ENCODE data around the gene CCDC9B.

The CCDC9B gene

DNA sequence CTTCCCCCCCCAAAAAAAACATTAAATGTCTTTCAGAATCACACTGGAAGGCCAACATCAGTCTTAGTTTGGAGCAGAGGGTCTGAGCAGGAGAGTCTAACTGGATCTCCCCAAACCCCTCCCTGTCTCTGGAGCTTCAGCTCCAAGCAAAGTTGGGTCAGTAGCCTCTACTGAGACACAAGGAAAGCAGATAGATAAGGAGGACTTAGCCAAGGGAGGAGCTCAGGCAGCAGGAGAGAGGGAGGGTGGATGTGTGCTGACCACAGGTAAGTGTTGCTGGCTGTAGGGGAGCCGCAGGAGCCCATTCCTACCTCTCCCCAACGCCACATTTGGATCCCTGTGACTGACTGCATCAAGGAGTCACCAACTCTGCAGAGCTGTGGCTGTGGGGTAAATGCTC is 40.0 kb downstream of the CCDC9B start:
- no peak overlapping the region for H3K27ac ChIP-seq
- TF ChIP-seq, protein P1, sequence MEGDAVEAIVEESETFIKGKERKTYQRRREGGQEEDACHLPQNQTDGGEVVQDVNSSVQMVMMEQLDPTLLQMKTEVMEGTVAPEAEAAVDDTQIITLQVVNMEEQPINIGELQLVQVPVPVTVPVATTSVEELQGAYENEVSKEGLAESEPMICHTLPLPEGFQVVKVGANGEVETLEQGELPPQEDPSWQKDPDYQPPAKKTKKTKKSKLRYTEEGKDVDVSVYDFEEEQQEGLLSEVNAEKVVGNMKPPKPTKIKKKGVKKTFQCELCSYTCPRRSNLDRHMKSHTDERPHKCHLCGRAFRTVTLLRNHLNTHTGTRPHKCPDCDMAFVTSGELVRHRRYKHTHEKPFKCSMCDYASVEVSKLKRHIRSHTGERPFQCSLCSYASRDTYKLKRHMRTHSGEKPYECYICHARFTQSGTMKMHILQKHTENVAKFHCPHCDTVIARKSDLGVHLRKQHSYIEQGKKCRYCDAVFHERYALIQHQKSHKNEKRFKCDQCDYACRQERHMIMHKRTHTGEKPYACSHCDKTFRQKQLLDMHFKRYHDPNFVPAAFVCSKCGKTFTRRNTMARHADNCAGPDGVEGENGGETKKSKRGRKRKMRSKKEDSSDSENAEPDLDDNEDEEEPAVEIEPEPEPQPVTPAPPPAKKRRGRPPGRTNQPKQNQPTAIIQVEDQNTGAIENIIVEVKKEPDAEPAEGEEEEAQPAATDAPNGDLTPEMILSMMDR (conservative IDR thresholded peaks at IDR 0.05), result no peak

DNA sequence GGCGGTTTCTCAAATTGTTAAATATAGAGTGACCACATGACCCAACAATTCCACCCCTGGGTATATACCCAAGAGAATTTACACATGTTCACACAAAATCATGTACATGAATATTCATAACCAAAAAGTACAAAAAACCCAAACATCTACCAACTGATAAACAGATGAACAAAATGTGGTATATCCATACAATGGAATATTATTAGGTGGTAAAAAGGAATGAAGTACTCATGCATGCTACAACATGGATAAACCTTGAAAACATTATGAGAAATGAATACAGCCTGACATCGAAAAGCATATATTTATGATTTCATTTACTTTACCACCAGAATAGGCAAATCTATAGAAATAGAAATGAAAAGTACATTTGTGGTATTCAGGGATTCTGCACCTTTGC is 40.4 kb downstream of the CCDC9B start:
- TF ChIP-seq, protein P1 (conservative IDR thresholded peaks at IDR 0.05), result no peak
- no peak overlapping the region for H3K27ac ChIP-seq

DNA sequence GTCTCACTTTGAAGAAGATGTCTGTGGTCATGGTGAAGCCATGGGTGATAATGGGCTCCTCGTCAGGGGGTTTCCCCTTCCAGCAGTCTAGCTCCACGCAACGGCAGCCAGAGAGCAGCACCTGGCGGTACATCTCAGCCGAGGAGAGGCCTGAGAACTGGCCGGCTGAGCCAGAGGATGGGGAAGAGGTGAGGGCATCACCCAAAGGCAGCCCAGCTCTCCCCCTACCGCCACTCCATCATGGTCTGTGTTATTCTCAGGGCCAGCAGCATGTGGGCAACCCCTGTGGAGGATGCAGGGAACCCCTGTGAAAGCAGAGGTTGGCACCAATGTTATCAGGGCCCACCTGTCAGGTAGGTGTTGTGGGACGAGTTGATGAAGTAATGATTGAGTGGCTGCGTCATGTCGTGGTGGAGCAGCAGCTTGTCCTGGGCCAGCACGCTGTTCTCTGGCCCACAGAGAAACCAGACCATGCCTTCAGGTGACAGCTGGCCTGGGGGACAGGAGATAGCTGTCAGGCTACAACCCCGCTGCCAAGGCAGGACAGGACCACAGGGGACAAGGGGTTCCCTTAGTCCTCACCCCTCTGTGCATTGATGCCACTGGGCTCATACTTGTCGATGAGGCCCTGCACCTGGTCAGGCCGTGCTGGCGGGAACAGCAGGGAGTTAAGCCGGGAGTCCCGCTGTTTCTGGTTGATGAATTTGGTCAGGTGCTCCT is 42.4 kb downstream of the CCDC9B start:
- no peak overlapping the region for H3K27ac ChIP-seq
- TF ChIP-seq, protein P1 (conservative IDR thresholded peaks at IDR 0.05), result no peak

DNA sequence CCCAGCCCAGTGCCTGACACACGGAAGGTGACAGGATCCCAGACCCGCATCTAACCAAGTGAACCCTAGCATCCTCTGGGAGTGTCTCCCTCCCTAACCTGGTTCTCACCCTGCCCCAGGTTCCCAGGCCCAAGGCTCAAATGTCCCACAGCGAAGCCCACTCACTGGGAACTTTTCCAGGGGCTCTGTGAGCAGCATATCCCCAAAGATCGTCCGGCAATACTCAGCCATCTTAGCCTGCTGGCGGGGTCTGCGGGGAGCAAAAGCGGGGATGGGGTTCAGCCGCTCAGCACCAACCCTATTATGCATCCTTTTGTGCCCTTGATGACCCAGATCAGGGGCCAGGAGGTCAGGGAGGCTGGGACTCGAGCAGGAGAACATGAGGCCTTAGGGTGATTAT is 43.4 kb downstream of the CCDC9B start:
- TF ChIP-seq, protein P1 (conservative IDR thresholded peaks at IDR 0.05), result no peak
- H3K27ac ChIP-seq, result peak overlapping the region; percentile 31; the same call in 1 of the 2 replicates

DNA sequence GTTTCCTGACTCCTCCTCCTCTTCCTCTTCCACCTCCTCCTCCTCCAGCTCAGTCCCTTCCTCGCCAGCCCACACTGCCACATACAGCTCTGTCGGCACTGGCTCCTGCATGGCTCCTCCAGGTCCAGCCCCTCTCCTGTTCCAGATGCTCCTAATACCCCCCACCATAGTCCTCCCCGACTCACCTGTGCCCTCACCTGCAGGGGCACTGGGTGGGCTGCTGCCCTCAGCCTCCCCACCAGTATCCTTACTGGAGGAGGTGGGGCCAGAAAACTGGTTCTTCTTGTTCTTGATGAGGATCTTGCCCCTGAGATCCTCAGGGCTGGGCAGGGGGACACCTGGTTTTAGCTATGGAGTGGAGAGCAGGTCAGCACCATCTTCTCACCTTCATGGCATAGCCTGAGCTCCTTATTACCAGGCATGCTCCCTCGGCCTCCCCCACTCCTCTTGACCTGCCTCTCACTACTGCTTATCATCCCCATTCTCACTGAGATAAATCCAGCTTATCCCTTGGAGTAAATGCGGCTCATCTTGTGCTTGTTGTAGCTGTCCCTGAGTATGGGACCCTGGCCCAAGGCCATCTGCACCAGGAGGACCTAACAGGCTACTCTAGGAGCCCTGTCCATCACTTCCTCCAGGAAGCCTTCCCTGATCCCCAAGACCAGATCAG is 44.0 kb downstream of the CCDC9B start:
- TF ChIP-seq, protein P1 (conservative IDR thresholded peaks at IDR 0.05), result no peak
- H3K27ac ChIP-seq, result peak overlapping the region; percentile 31; the same call in 1 of the 2 replicates

DNA sequence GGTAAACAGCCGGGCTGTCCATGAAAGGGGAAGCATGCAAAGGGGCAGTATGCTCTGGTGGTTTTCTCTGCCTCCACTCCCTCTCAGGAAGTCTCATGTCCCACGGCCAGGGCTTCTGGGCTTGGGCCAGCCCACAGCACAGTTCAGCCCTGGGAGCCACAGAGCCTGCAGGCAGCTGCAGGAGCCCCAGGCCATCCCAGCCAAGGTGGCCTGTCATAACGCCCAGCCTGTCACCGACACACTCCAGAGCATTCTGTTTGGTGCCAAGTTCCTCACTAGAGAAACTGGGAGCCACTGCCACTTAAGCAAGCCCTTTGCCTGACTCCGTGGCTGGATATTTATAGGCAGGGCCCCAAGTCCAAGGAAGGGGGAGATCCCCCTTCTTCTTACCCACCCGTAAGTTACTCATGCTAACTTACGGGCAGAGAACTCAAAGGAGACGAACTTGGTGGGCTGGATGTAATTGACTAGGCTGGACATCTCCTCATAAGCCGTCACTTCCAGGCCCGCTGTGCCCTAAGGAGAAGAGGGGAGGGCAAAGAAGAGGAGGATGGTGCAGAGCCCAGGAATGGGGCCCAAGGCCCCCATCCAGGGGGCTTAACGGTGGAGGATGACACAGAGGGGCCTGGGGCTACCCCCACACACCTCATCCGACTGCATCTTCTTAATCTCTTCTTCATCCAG is 44.7 kb downstream of the CCDC9B start:
- peak overlapping the region; percentile 31; the same call in 1 of the 2 replicates for H3K27ac ChIP-seq
- TF ChIP-seq, protein P1 (conservative IDR thresholded peaks at IDR 0.05), result no peak

DNA sequence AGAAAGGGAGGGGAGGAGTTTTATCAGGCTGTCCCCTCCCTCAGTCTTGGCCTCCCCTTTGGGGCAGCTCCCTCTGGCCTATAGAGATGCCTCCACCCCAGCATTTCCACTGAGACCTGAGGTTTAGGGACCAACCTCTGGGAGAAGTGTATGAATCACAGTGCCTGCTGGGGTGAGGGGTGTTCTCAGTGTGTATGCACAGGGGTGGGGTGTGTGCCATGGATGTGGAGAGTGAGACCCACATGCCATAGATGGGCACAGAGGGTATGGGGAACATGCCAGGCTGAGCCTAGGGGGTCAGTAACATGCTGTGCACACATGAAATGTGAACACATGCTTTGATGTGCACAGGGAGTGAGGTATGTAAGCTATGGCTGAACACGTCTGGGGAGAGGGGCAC is 45.4 kb downstream of the CCDC9B start:
- TF ChIP-seq, protein P1 (conservative IDR thresholded peaks at IDR 0.05), result no peak
- H3K27ac ChIP-seq, result peak overlapping the region; percentile 31; the same call in 1 of the 2 replicates
